ENCODE results near the gene MEG3.
"Not testable (repeated sequence)": the region's sequence is repeated elsewhere in the genome, so short reads cannot be mapped to it uniquely, and the experiment has no call there.

Gene MEG3

GRCh38 chr14:100796946-100797345, 29.0 kb upstream of the MEG3 start:
- no peak for TF ChIP-seq CTCF (IDR thresholded peaks at IDR 0.05; ENCODE audit: borderline replicate concordance, control extremely low read depth, extremely low read depth, insufficient read depth, missing control alignments)
- in situ Hi-C loops (cut with MboI; ENCODE audit: low sequenced_read_pairs, unreplicated experiment) = no loop called here

GRCh38 chr14:100800041-100800440, 25.9 kb upstream of the MEG3 start:
- in situ Hi-C loops (cut with MboI; ENCODE audit: low sequenced_read_pairs, unreplicated experiment) = no loop called here
- no peak for DNase-seq (ENCODE audit: low spot score)
- TF ChIP-seq CTCF (IDR thresholded peaks at IDR 0.05; ENCODE audit: borderline replicate concordance, control extremely low read depth, extremely low read depth, insufficient read depth, missing control alignments) = no peak

More at GRCh38 chr14:100796946-100797345, 29.0 kb upstream of the MEG3 start:
- no peak for DNase-seq (ENCODE audit: low spot score)

DNA sequence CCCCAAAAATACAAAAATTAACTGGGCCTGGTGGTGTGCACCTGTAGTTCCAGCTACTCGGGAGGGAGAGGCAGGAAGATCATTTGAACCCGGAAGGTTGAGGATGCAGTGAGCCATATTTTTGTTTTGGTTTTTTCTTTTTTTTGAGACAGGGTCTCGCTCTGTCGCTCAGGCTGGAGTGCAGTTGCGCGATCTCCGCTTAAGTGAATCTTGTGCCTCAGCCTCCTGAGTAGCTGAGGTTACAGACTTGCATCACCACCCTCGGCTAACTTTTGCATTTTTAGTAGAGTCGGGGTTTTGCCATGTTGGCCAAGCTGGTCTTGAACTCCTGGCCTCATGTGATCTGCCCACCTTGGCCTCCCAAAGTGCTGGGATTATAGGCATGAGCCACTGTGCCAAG, 24.5 kb upstream of the MEG3 start:
- in situ Hi-C loops (cut with MboI; ENCODE audit: low sequenced_read_pairs, unreplicated experiment); DNase-seq (ENCODE audit: low spot score): not testable (repeated sequence)

DNA sequence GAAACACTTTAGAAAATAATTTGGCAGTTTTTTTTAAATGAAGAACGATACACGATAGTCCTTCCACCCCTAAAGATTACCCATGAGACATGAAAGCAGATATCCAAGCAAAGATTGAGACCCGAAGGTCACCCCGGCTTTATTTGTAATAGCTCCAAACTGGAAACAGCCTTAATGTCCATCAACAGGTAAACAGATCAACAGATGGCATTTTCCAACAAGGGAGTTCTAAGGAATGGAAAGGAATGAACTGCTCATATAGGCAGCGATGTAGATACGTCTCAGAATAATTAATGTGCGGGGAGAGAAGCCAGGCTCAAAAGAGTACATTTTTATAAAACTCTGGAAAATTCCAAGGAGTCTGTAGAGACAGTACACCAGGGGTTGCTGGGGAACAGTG, 23.7 kb upstream of the MEG3 start:
- no peak for TF ChIP-seq CTCF (IDR thresholded peaks at IDR 0.05; ENCODE audit: borderline replicate concordance, control extremely low read depth, extremely low read depth, insufficient read depth, missing control alignments)
- no peak for DNase-seq (ENCODE audit: low spot score)
- in situ Hi-C loops (cut with MboI; ENCODE audit: low sequenced_read_pairs, unreplicated experiment) = no loop called here

- in situ Hi-C loops (cut with MboI; ENCODE audit: low sequenced_read_pairs, unreplicated experiment) = no loop called here
- TF ChIP-seq CTCF (IDR thresholded peaks at IDR 0.05; ENCODE audit: borderline replicate concordance, control extremely low read depth, extremely low read depth, insufficient read depth, missing control alignments) = no peak
- no peak for DNase-seq (ENCODE audit: low spot score)
Measured at GRCh38 chr14:100802766-100803165, 23.2 kb upstream of the MEG3 start.

DNA sequence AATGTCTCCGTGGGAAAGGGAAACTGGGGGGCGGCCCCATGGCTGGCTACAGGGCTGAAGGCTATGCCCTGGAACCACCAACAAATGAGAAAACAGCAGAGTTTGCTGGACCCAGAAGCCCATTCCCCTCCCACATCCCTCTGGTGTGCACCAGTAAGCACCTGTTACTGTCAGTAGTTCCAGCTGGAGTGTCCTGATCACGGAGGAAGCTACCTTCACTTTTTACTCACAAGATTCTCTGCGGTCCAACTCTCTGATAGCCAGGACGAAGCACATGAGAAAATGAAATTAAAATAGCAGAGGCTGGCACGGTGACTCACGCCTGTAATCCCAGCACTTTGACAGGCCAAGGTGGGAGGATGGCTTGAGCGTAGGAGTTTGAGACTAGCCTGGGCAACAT, 22.7 kb upstream of the MEG3 start:
- in situ Hi-C loops (cut with MboI; ENCODE audit: low sequenced_read_pairs, unreplicated experiment) = no loop called here
- no peak for TF ChIP-seq CTCF (IDR thresholded peaks at IDR 0.05; ENCODE audit: borderline replicate concordance, control extremely low read depth, extremely low read depth, insufficient read depth, missing control alignments)
- no peak for DNase-seq (ENCODE audit: low spot score)

DNA sequence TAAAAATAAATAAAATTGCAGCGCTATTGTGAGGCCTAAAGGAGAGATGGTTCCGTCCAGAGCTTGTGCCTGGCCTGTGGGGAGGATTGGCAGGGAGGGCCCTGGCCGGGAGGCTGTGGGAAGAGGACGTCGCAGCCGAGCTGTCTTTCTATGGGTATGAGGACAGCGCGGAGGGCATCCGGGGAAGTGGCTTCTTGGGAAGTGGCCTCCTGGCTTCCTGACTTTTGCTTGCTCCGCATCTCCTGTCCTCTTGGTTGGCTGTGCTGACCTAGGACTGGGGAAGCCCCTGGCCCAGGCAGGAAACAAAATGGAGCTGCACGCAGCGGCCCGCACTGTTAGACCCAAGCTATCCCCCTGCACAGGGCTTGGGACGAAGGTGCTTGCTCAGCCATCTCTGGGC, 22.2 kb upstream of the MEG3 start:
- no peak for DNase-seq (ENCODE audit: low spot score)
- TF ChIP-seq CTCF (IDR thresholded peaks at IDR 0.05; ENCODE audit: borderline replicate concordance, control extremely low read depth, extremely low read depth, insufficient read depth, missing control alignments) = no peak
- in situ Hi-C loops (cut with MboI; ENCODE audit: low sequenced_read_pairs, unreplicated experiment) = no loop called here

All from GM13976 (cell line).